ENCODE data around the gene PAGR1. TPM values are rescaled to one million over a fixed set of nuclear protein-coding genes. Genes with fewer than 3 reads are reported as not detected.

The PAGR1 gene
- total RNA-seq, 2 donors from 2014 or later: 64.3 to 64.4 TPM

DNA sequence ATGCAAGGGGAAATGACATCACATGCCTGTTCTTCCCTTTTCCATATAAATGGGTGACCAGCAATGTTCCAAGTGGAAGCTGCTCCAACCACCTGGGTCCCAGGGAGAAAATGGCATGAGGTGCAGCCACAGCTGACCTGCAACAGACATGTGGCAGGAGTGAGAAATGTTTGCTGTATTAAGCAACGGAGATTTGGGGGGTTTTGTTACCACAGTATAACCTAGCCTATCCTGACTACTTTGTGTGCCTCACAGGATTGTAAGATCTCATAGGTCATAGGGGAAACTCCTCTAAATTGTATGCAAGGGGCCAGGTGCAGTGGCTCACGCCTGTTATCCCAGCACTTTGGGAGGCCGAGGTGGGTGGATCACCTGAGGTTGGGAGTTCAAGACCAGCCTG lies 35.0 kb downstream of the PAGR1 start:
- H3K36me3 ChIP-seq: peaks cover 0 to 8% of the 10 kb centered on the region in 2 donors
- no peak overlapping the region for H3K27ac ChIP-seq
- no peaks in the 10 kb centered on the region for H3K27me3 ChIP-seq (replicated peaks; ENCODE audit: insufficient read depth)
- intact Hi-C loops (cut with DNase I): no loop called here
- no peak for TF ChIP-seq CTCF (IDR thresholded peaks at IDR 0.05)
- no peak for TF ChIP-seq POLR2A (IDR thresholded peaks at IDR 0.05)
- no peak for TF ChIP-seq POLR2AphosphoS5 (IDR thresholded peaks at IDR 0.05)
- no peak overlapping the region for H3K4me3 ChIP-seq
- H3K4me1 ChIP-seq (replicated peaks): no peaks in the 10 kb centered on the region
- WGBS: 93% methylated on average over 3 of the region's 3 CpGs
- no peaks in the 10 kb centered on the region for H3K9me3 ChIP-seq
- DNase-seq (ENCODE audit: low spot score): no peak

GRCh38 chr16:29852654-29853053 lies 36.7 kb downstream of the PAGR1 start:
- H3K4me3 ChIP-seq: no peak overlapping the region
- DNase-seq (ENCODE audit: low spot score): no peak
- intact Hi-C loops (cut with DNase I): no loop called here
- H3K9me3 ChIP-seq: no peaks in the 10 kb centered on the region
- H3K27me3 ChIP-seq (replicated peaks; ENCODE audit: insufficient read depth): no peaks in the 10 kb centered on the region
- no peak overlapping the region for H3K27ac ChIP-seq
- H3K36me3 ChIP-seq: no peaks in the 10 kb centered on the region
- 55% methylated on average over 7 of the region's 7 CpGs for WGBS
- H3K4me1 ChIP-seq (replicated peaks): no peaks in the 10 kb centered on the region
- TF ChIP-seq POLR2A (IDR thresholded peaks at IDR 0.05) (no peak), POLR2AphosphoS5 (IDR thresholded peaks at IDR 0.05) (peak; percentile 26)

DNA sequence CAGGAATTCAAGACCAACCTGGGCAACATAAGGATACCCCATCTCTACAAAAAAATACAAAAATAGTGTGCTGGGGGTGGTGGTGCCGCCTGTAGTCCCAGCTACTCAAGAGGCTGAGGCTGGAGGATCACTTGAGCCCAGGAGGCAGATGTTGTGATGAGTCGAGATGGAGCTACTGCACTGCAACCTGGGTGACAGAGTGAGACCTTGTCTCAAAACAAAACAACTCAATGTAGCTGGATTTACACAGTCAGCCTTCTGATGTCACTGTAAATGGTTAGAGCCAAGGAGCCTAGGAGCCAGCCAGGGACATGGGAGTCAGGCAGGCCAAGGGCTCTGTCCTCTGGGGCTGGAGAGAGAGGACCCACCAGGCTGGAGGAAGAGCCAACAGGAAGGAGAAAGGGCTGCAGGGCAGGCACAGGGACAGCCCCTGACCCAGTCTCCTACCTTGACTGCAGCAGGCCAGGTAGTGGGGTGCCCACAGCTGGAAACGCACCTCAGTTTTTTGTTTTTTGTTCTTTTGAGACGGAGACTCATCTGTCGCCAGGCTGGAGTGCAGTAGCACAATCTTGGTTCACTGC lies 38.7 kb downstream of the PAGR1 start:
- Histone ChIP-seq H3K4me1 (replicated peaks) (peaks cover 6% of the 10 kb centered on the region), H3K9me3 (no peaks in the 10 kb centered on the region), H3K4me3 (no peak overlapping the region), H3K36me3 (no peaks in the 10 kb centered on the region), H3K27me3 (replicated peaks; ENCODE audit: insufficient read depth) (no peaks in the 10 kb centered on the region), H3K27ac (no peak overlapping the region)
- TF ChIP-seq POLR2AphosphoS5 (IDR thresholded peaks at IDR 0.05) (no peak), POLR2A (IDR thresholded peaks at IDR 0.05) (no peak), CTCF (IDR thresholded peaks at IDR 0.05) (no peak)
- no peak for DNase-seq (ENCODE audit: low spot score)
- WGBS: 92% methylated on average over 5 of the region's 5 CpGs
- intact Hi-C loops (cut with DNase I): no loop called here

- intact Hi-C loops (cut with DNase I): no loop called here
- Histone ChIP-seq H3K4me1 (replicated peaks) (peaks cover 10% of the 10 kb centered on the region), H3K36me3 (no peaks in the 10 kb centered on the region), H3K27me3 (replicated peaks; ENCODE audit: insufficient read depth) (no peaks in the 10 kb centered on the region), H3K4me3 (no peak overlapping the region), H3K9me3 (no peaks in the 10 kb centered on the region), H3K27ac (no peak overlapping the region)
- TF ChIP-seq POLR2AphosphoS5 (IDR thresholded peaks at IDR 0.05): no peak
- TF ChIP-seq CTCF (IDR thresholded peaks at IDR 0.05): no peak
- no peak for TF ChIP-seq POLR2A (IDR thresholded peaks at IDR 0.05)
- 66% methylated on average over 7 of the region's 7 CpGs for WGBS
- DNase-seq (ENCODE audit: low spot score): no peak
Measured at GRCh38 chr16:29857133-29857760, 41.3 kb downstream of the PAGR1 start.

DNA sequence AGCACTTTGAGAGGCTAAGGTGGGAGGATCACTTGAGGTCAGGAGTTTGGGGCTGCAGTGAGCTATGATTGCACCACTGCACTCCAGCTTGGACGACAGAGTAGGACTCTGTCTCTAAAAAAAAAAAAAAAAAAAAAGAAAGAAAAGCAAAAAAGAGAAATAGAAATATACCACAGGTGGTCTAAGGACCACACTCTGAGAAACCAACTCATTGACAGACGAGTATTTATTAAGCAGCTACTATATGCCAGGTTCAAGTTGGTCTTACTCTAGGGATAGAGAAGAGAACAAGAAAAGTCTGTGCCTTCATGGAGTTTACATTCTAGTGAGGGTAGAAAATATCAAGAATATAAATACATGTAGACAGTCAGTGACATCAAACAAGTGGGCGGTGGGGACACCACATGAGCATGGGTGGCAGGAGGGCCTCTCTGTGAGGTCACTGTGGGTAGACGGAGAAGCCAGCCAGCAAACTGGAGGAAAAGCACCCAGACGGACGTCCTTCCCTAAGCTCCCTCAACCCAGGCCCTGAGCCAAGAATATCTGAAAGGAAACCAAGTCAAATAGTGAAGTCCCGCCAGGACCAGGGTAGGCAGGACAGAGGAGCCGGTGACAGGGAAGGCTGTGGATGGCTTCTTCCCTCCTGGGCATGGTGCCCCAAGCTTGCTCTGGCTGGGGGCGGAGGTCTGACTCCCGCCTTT lies 42.3 kb downstream of the PAGR1 start:
- peak; percentile 60 for DNase-seq (ENCODE audit: low spot score)
- Histone ChIP-seq H3K27me3 (replicated peaks; ENCODE audit: insufficient read depth) (no peaks in the 10 kb centered on the region), H3K27ac (no peak overlapping the region), H3K4me3 (no peak overlapping the region), H3K4me1 (replicated peaks) (peaks cover 10% of the 10 kb centered on the region), H3K9me3 (no peaks in the 10 kb centered on the region), H3K36me3 (no peaks in the 10 kb centered on the region)
- WGBS: 39% methylated on average over 10 of the region's 10 CpGs
- intact Hi-C loops (cut with DNase I): no loop called here
- TF ChIP-seq POLR2AphosphoS5 (IDR thresholded peaks at IDR 0.05) (peak; percentile 53), CTCF (IDR thresholded peaks at IDR 0.05) (no peak)
